Skeletal muscle satellite cell (primary cell): ENCODE data around the gene GMDS.

Experiments
- H3K27me3 ChIP-seq: 2 replicates; pipeline ENCODE4 v1.7.0; 2013; ENCODE audit warnings: low read length; ENCODE audit not compliant: control insufficient read depth, insufficient read depth
- H3K36me3 ChIP-seq: 2 replicates; pipeline ENCODE4 v1.7.0; 2013; ENCODE audit warnings: mild to moderate bottlenecking, control low read depth, low read length; ENCODE audit not compliant: insufficient read depth
- H3K4me1 ChIP-seq: 2 replicates; pipeline ENCODE4 v1.7.0; 2013; ENCODE audit warnings: low read length; ENCODE audit not compliant: control insufficient read depth, insufficient read depth
- H3K4me2 ChIP-seq: 2 replicates; pipeline ENCODE4 v1.7.0; 2013; ENCODE audit warnings: mild to moderate bottlenecking, low read length
- H3K4me3 ChIP-seq: 2 replicates; pipeline ENCODE4 v1.7.0; 2013; ENCODE audit warnings: low read length
- H3K9ac ChIP-seq: 2 replicates; pipeline ENCODE4 v1.7.0; 2013; ENCODE audit warnings: mild to moderate bottlenecking, low read depth, low read length, moderate library complexity
- H3K9me3 ChIP-seq: replicated peaks from 2 replicates; pipeline ENCODE4 v1.7.0; 2013; ENCODE audit warnings: mild to moderate bottlenecking, control low read depth, low read length

Gene GMDS

GRCh38 chr6:1587977-1588376 lies 657.4 kb downstream of the GMDS start:
- H3K9ac ChIP-seq, result no peak overlapping the region
- peaks cover 50% of the 10 kb centered on the region for H3K27me3 ChIP-seq
- H3K4me2 ChIP-seq, result no peak overlapping the region
- no peak overlapping the region for H3K4me3 ChIP-seq
- H3K4me1 ChIP-seq, result no peaks in the 10 kb centered on the region
- H3K9me3 ChIP-seq, result no peaks in the 10 kb centered on the region
- no peaks in the 10 kb centered on the region for H3K36me3 ChIP-seq

- H3K27me3 ChIP-seq, result peaks cover 45% of the 10 kb centered on the region
- H3K9me3 ChIP-seq, result no peaks in the 10 kb centered on the region
- H3K4me1 ChIP-seq, result no peaks in the 10 kb centered on the region
Measured at GRCh38 chr6:1587546-1587945, 657.9 kb downstream of the GMDS start.

GRCh38 chr6:1586861-1587450 lies 658.4 kb downstream of the GMDS start:
- Histone ChIP-seq H3K4me1 (no peaks in the 10 kb centered on the region), H3K27me3 (peaks cover 42% of the 10 kb centered on the region), H3K36me3 (no peaks in the 10 kb centered on the region), H3K9ac (no peak overlapping the region), H3K4me3 (no peak overlapping the region), H3K9me3 (no peaks in the 10 kb centered on the region), H3K4me2 (no peak overlapping the region)

More at GRCh38 chr6:1587546-1587945, 657.9 kb downstream of the GMDS start:
- H3K9ac ChIP-seq, result no peak overlapping the region
- no peak overlapping the region for H3K4me2 ChIP-seq
- no peaks in the 10 kb centered on the region for H3K36me3 ChIP-seq
- no peak overlapping the region for H3K4me3 ChIP-seq

DNA sequence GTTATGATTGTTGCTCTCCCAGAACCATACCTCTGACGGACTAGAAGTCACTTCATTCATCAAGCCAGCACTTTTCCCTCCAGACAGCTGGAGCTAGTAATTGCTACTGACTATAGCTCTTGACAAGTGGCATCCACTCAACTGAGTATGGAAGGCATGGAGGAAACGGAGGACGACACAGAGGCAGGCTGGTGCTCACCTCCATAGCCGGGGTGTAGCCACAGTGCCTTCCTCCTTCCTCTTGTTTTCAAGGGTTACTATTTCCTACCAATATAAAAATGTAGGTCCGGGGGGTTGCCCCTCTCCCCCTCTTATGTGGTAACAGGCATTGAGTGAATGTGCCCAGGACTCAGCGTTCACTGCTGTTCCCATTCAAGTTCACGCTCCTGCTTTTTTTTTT lies 659.1 kb downstream of the GMDS start:
- H3K27me3 ChIP-seq, result peaks cover 39% of the 10 kb centered on the region
- H3K4me1 ChIP-seq, result no peaks in the 10 kb centered on the region
- H3K4me3 ChIP-seq, result no peak overlapping the region
- H3K4me2 ChIP-seq, result no peak overlapping the region
- H3K9ac ChIP-seq, result no peak overlapping the region
- no peaks in the 10 kb centered on the region for H3K36me3 ChIP-seq
- H3K9me3 ChIP-seq, result no peaks in the 10 kb centered on the region

DNA sequence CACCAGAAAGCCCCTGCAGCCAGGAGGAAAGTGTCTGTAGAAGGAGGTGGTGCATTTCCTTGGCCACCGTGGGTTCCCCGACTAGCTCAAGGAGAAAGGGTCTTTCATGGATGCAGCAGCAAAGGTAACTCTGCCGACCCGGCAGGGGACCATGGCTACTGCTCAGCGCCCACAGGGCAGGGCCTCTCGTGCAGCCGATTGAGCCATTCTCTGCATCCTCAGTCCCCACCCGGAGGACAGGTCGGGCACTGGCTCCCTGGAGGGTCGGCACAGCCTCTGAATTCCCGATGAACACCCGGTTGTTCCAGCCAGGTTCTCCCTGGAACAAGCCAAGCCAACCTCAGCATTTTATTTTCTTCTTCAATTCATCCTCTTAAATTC lies 659.7 kb downstream of the GMDS start:
- Histone ChIP-seq H3K27me3 (peaks cover 35% of the 10 kb centered on the region), H3K4me3 (no peak overlapping the region)

DNA sequence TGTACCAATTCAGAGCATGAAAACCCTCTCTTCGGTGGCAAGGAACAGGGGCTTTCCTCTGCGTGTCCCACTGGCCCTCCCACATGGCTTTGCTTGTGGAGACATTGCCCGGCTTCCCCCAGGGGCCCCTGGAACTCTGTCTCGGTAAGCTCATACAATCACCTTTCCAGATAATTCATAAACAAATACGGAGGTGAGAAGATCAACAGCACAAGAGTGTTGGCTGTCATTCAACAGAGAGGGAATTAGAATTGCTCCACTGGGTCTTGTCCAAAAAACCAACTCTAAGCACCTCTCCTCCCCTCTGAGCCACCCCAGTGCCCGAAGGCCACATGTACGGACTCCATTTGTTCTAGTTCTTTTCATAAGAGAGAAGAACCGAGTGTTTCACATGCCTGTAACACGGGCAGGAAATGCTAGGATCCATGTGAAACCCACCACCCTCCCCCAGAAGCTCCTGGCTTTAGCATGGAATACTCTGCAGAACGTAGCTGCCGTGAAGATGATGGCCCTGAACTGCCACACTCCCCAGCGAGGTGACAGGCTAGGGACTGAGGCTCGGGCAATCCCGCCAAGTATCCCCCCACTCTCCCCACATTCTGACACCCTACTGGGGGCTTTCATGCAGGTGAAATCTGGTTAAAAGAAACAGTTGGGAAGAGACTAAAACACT lies 660.3 kb downstream of the GMDS start:
- Histone ChIP-seq H3K4me2 (no peak overlapping the region), H3K36me3 (no peaks in the 10 kb centered on the region), H3K9ac (no peak overlapping the region), H3K4me3 (no peak overlapping the region), H3K27me3 (peaks cover 30% of the 10 kb centered on the region), H3K4me1 (no peaks in the 10 kb centered on the region), H3K9me3 (no peaks in the 10 kb centered on the region)

More for the DNA sequence above, 659.7 kb downstream of the GMDS start:
- no peaks in the 10 kb centered on the region for H3K4me1 ChIP-seq
- no peaks in the 10 kb centered on the region for H3K9me3 ChIP-seq
- no peaks in the 10 kb centered on the region for H3K36me3 ChIP-seq
- H3K4me2 ChIP-seq, result no peak overlapping the region
- no peak overlapping the region for H3K9ac ChIP-seq

- H3K4me1 ChIP-seq, result no peaks in the 10 kb centered on the region
Measured at GRCh38 chr6:1584146-1584545, 661.3 kb downstream of the GMDS start.

GRCh38 chr6:1581120-1581991 lies 664.0 kb downstream of the GMDS start:
- Histone ChIP-seq H3K36me3 (no peaks in the 10 kb centered on the region), H3K9ac (no peak overlapping the region), H3K4me1 (no peaks in the 10 kb centered on the region), H3K4me2 (no peak overlapping the region), H3K27me3 (peaks cover 27% of the 10 kb centered on the region), H3K4me3 (no peak overlapping the region), H3K9me3 (no peaks in the 10 kb centered on the region)

More at GRCh38 chr6:1584146-1584545, 661.3 kb downstream of the GMDS start:
- Histone ChIP-seq H3K4me2 (no peak overlapping the region), H3K4me3 (no peak overlapping the region), H3K27me3 (peaks cover 29% of the 10 kb centered on the region), H3K9ac (no peak overlapping the region), H3K36me3 (no peaks in the 10 kb centered on the region), H3K9me3 (no peaks in the 10 kb centered on the region)

GRCh38 chr6:1580585-1580984 lies 664.8 kb downstream of the GMDS start:
- no peak overlapping the region for H3K4me3 ChIP-seq
- H3K9me3 ChIP-seq, result no peaks in the 10 kb centered on the region
- no peak overlapping the region for H3K4me2 ChIP-seq
- no peak overlapping the region for H3K9ac ChIP-seq
- no peaks in the 10 kb centered on the region for H3K36me3 ChIP-seq
- peaks cover 27% of the 10 kb centered on the region for H3K27me3 ChIP-seq
- peaks cover 3% of the 10 kb centered on the region for H3K4me1 ChIP-seq

DNA sequence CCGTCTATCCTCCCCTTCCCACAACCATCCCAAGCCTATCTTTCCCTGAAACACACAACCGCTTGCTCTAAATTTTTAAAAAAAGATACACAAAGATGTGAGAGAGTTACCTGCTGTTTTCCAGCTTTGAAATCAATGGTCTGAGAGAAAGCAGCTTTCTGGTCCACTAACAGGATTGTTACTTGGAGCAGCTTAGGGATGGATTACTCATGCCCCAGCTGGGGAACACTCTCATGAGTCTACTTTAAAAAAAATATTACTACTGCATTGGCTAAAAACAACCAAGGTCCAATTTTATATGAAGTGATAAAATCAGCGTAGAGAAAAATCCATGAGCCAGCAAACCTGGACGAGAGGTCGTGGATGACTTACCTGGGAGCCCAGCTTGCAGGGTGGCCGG lies 665.3 kb downstream of the GMDS start:
- H3K9me3 ChIP-seq, result no peaks in the 10 kb centered on the region
- no peaks in the 10 kb centered on the region for H3K36me3 ChIP-seq
- H3K27me3 ChIP-seq, result peaks cover 22% of the 10 kb centered on the region
- H3K4me1 ChIP-seq, result peaks cover 8% of the 10 kb centered on the region
- no peak overlapping the region for H3K9ac ChIP-seq
- H3K4me3 ChIP-seq, result no peak overlapping the region
- H3K4me2 ChIP-seq, result no peak overlapping the region

GRCh38 chr6:1579096-1579495 lies 666.3 kb downstream of the GMDS start:
- Histone ChIP-seq H3K9ac (no peak overlapping the region), H3K36me3 (no peaks in the 10 kb centered on the region), H3K4me2 (no peak overlapping the region), H3K4me3 (no peak overlapping the region), H3K27me3 (peaks cover 16% of the 10 kb centered on the region), H3K4me1 (peaks cover 12% of the 10 kb centered on the region), H3K9me3 (no peaks in the 10 kb centered on the region)
